SU-DHL-6 (cell line): ENCODE data around the gene SFTA2.

Experiments
- H2AFZ ChIP-seq: fragments of 200-600 bp; sonication (generic); 2 replicates; pipeline ENCODE4 v1.6.1; 2014; ENCODE audit warnings: low read depth, mild to moderate bottlenecking, moderate library complexity, mixed read lengths, antibody characterized with exemption, low read length; ENCODE audit not compliant: severe bottlenecking
- H3F3A ChIP-seq: fragments of 200-600 bp; shearing (Covaris generic); 2 replicates; pipeline ENCODE4 v1.6.0; 2016; ENCODE audit warnings: antibody characterized with exemption, mild to moderate bottlenecking; ENCODE audit not compliant: insufficient read depth
- H3K27ac ChIP-seq: fragments of 200-600 bp; sonication (generic); 2 replicates; pipeline ENCODE4 v1.5.1; 2016; ENCODE audit warnings: low read depth, mild to moderate bottlenecking, low read length, moderate library complexity, mixed read lengths
- H3K27me3 ChIP-seq: fragments of 200-600 bp; sonication (generic), shearing (Covaris generic); 2 replicates; pipeline ENCODE4 v1.6.0; 2014; ENCODE audit warnings: mild to moderate bottlenecking, low read length
- H3K36me3 ChIP-seq: fragments of 200-600 bp; sonication (generic); 2 replicates; pipeline ENCODE4 v1.6.1; 2014; ENCODE audit warnings: mild to moderate bottlenecking, low read length, mixed read lengths
- H3K4me2 ChIP-seq: fragments of 300-600, 200-600 bp; shearing (Covaris generic), sonication (generic); 2 replicates; pipeline ENCODE4 v1.6.0; 2014; ENCODE audit warnings: low read length, low read depth, mild to moderate bottlenecking; ENCODE audit not compliant: poor library complexity, severe bottlenecking
- H3K4me3 ChIP-seq: fragments of 200-600 bp; sonication (generic); 2 replicates; pipeline ENCODE4 v1.5.1; 2014; ENCODE audit warnings: antibody characterized with exemption, low read length, mild to moderate bottlenecking, mixed read lengths; ENCODE audit not compliant: insufficient read depth, poor library complexity, severe bottlenecking
- H3K79me2 ChIP-seq: fragments of 200-600 bp; sonication (generic); 2 replicates; pipeline ENCODE4 v1.6.1; 2014; ENCODE audit warnings: mild to moderate bottlenecking, low read length, moderate library complexity; ENCODE audit not compliant: insufficient read depth
- H3K9ac ChIP-seq: fragments of 200-600 bp; sonication (generic); 2 replicates; pipeline ENCODE4 v1.7.0; 2014; ENCODE audit warnings: mild to moderate bottlenecking, low read length
- H3K9me2 ChIP-seq: fragments of 200-600 bp; sonication (generic); replicated peaks from 2 replicates; pipeline ENCODE4 v1.6.1; 2014; ENCODE audit warnings: low read length; ENCODE audit not compliant: insufficient read depth
- H3K9me3 ChIP-seq: fragments of 200-600 bp; sonication (generic); 2 replicates; pipeline ENCODE4 v1.6.1; 2014; ENCODE audit warnings: low read length, mixed read lengths; ENCODE audit not compliant: insufficient read depth
- H4K20me1 ChIP-seq: fragments of 200-600 bp; sonication (generic); 2 replicates; pipeline ENCODE4 v1.6.1; 2014; ENCODE audit warnings: low read depth, mild to moderate bottlenecking, antibody characterized with exemption, low read length, moderate library complexity, mixed read lengths
- EZH2phosphoT487 ChIP-seq: fragments of 200-600 bp; sonication (generic), shearing (Covaris generic); conservative IDR thresholded peaks from 2 replicates; pipeline ENCODE4 v1.6.1; 2018; ENCODE audit warnings: mild to moderate bottlenecking, antibody characterized with exemption, low read length, moderate library complexity, mixed read lengths
- TF ChIP-seq, protein P1 (sequence below): fragments of 200-600 bp; sonication (generic); IDR thresholded peaks from one replicate; pipeline ENCODE4 v1.5.1; 2017; ENCODE audit warnings: antibody characterized with exemption, mild to moderate bottlenecking, low read length, moderate library complexity; ENCODE audit not compliant: insufficient read depth, poor library complexity, severe bottlenecking

The SFTA2 gene

DNA sequence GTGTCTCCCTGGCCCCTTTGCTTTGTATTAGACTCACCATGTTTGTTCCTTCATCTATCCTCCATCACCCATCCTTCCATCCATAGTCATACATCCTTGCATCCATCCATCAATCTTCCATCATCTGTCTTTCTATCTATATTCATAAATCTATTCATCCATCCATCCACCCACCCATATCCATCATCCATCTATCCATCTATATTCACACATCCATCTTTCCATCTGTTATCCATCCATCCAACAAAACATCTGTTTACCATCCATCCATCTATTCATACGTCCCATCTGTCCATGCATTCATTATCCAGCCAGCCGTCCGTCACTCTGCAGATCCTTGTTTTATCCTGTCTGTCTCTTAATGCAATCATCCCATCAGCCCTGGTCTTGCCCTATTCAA is 37.0 kb downstream of the SFTA2 start:
- Histone ChIP-seq H3K9ac (no peak overlapping the region), H3K4me3 (no peak overlapping the region), H3K27ac (no peak overlapping the region), H3K9me3 (no peaks in the 10 kb centered on the region), H4K20me1 (no peaks in the 10 kb centered on the region), H3K9me2 (no peaks in the 10 kb centered on the region), H3K36me3 (no peaks in the 10 kb centered on the region), H2AFZ (no peak overlapping the region), H3K4me2 (no peak overlapping the region), H3F3A (no peaks in the 10 kb centered on the region), H3K27me3 (no peaks in the 10 kb centered on the region), H3K79me2 (no peaks in the 10 kb centered on the region)
- TF ChIP-seq, protein P1, sequence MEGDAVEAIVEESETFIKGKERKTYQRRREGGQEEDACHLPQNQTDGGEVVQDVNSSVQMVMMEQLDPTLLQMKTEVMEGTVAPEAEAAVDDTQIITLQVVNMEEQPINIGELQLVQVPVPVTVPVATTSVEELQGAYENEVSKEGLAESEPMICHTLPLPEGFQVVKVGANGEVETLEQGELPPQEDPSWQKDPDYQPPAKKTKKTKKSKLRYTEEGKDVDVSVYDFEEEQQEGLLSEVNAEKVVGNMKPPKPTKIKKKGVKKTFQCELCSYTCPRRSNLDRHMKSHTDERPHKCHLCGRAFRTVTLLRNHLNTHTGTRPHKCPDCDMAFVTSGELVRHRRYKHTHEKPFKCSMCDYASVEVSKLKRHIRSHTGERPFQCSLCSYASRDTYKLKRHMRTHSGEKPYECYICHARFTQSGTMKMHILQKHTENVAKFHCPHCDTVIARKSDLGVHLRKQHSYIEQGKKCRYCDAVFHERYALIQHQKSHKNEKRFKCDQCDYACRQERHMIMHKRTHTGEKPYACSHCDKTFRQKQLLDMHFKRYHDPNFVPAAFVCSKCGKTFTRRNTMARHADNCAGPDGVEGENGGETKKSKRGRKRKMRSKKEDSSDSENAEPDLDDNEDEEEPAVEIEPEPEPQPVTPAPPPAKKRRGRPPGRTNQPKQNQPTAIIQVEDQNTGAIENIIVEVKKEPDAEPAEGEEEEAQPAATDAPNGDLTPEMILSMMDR: no peak
- TF ChIP-seq EZH2phosphoT487: no peak

DNA sequence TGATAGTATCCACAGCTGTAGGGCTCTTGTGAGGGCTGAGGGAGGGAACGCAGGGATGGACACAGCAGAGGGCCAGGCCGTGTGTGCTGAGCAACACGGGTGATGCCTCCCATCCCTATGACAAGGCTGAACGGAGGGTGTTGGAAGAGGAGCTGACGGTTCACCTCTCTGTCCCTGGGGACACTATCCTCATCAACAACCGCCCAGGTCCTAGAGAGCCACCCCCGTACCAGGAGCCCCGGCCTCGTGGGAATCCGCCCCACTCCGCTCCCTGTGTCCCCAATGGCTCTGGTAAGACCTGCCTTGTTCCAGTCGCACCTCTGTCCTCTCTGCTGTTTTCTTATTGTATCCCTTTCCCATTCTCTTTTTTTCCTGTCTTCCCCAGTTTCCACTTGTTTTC is 37.6 kb downstream of the SFTA2 start:
- no peak overlapping the region for H3K9ac ChIP-seq
- H3K4me3 ChIP-seq: no peak overlapping the region
- TF ChIP-seq, protein P1: no peak
- TF ChIP-seq EZH2phosphoT487: no peak
- no peaks in the 10 kb centered on the region for H3K27me3 ChIP-seq
- H3F3A ChIP-seq: no peaks in the 10 kb centered on the region
- no peaks in the 10 kb centered on the region for H3K79me2 ChIP-seq
- no peaks in the 10 kb centered on the region for H3K36me3 ChIP-seq
- no peaks in the 10 kb centered on the region for H3K9me3 ChIP-seq
- H3K27ac ChIP-seq: no peak overlapping the region
- no peaks in the 10 kb centered on the region for H4K20me1 ChIP-seq
- no peaks in the 10 kb centered on the region for H3K9me2 ChIP-seq
- no peak overlapping the region for H2AFZ ChIP-seq
- H3K4me2 ChIP-seq: no peak overlapping the region

DNA sequence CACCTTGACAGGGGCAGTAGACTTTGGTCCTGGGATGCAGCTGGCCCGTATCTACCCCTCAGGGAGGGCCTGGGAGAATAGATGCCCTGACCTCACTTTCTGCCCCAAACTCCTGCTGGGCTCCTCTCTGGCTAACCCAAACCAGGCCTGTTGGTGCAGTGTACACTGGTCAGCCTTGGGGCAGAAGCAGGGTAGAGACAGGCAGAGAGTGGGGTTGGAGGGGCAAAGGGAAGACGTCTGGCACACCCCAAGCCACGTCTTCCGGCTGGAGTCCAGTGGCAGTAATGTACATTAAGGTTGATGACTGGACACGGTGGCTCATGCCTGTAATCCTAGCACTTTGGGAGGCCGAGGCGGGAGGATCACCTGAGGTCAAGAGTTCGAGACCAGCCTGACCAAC is 38.3 kb downstream of the SFTA2 start:
- H3K4me3 ChIP-seq: no peak overlapping the region
- TF ChIP-seq, protein P1: no peak
- no peak for TF ChIP-seq EZH2phosphoT487
- H3K36me3 ChIP-seq: no peaks in the 10 kb centered on the region
- no peaks in the 10 kb centered on the region for H4K20me1 ChIP-seq
- no peaks in the 10 kb centered on the region for H3K9me2 ChIP-seq
- no peaks in the 10 kb centered on the region for H3K79me2 ChIP-seq
- no peaks in the 10 kb centered on the region for H3K27me3 ChIP-seq
- H2AFZ ChIP-seq: no peak overlapping the region
- no peaks in the 10 kb centered on the region for H3F3A ChIP-seq
- H3K27ac ChIP-seq: no peak overlapping the region
- no peak overlapping the region for H3K9ac ChIP-seq
- H3K4me2 ChIP-seq: no peak overlapping the region
- H3K9me3 ChIP-seq: no peaks in the 10 kb centered on the region
